HG03469 (cell line): Measurements from ENCODE around the gene LRRK1.

ENCODE experiments used
- ATAC-seq: cut with Tn5 transposase; IDR thresholded peaks from one replicate; pipeline ENCODE4 v1.9.1; 2021; ENCODE audit warnings: mild to moderate bottlenecking, moderate library complexity, moderate number of reproducible peaks; ENCODE audit not compliant: unreplicated experiment

The LRRK1 gene

GRCh38 chr15:101019366-101019896 is 100.3 kb downstream of the LRRK1 start:
- no peak for ATAC-seq

- ATAC-seq, result no peak
These were observed 101.3 kb downstream of the LRRK1 start for GRCh38 chr15:101020451-101020850.

- ATAC-seq, result no peak
These were observed 101.8 kb downstream of the LRRK1 start for GRCh38 chr15:101020945-101021344.

- no peak for ATAC-seq
These were observed 103.1 kb downstream of the LRRK1 start for GRCh38 chr15:101022306-101022705.

- ATAC-seq, result no peak
These were observed 103.7 kb downstream of the LRRK1 start for GRCh38 chr15:101022876-101023275.

GRCh38 chr15:101023501-101024072 is 104.4 kb downstream of the LRRK1 start:
- no peak for ATAC-seq

GRCh38 chr15:101024073-101024695 is 105.0 kb downstream of the LRRK1 start:
- no peak for ATAC-seq

GRCh38 chr15:101024706-101025500 is 105.7 kb downstream of the LRRK1 start:
- no peak for ATAC-seq

- ATAC-seq, result no peak
These were observed 106.3 kb downstream of the LRRK1 start for GRCh38 chr15:101025501-101025885.

- no peak for ATAC-seq
These were observed 106.9 kb downstream of the LRRK1 start for GRCh38 chr15:101025896-101026631.

GRCh38 chr15:101026656-101027272 is 107.6 kb downstream of the LRRK1 start:
- ATAC-seq, result no peak

GRCh38 chr15:101027273-101027901 is 108.2 kb downstream of the LRRK1 start:
- ATAC-seq, result no peak

- no peak for ATAC-seq
These were observed 108.8 kb downstream of the LRRK1 start for GRCh38 chr15:101027920-101028319.

GRCh38 chr15:101028321-101028720 is 109.2 kb downstream of the LRRK1 start:
- ATAC-seq, result no peak

GRCh38 chr15:101028772-101029438 is 109.7 kb downstream of the LRRK1 start:
- no peak for ATAC-seq

GRCh38 chr15:101029971-101030661 is 111.0 kb downstream of the LRRK1 start:
- no peak for ATAC-seq

GRCh38 chr15:101031213-101031612 is 112.1 kb downstream of the LRRK1 start:
- ATAC-seq, result no peak

GRCh38 chr15:101033801-101034200 is 114.6 kb downstream of the LRRK1 start:
- no peak for ATAC-seq

GRCh38 chr15:101035611-101036010 is 116.5 kb downstream of the LRRK1 start:
- ATAC-seq, result no peak
